ENCODE results near the gene PPP1R2C. TPM values are rescaled to one million over a fixed set of nuclear protein-coding genes. Genes with fewer than 3 reads are reported as not detected.

Gene PPP1R2C
- total and polyA plus RNA-seq, 2 experiments from 2014 or later, result not detected

- no peak for TF ChIP-seq POLR2AphosphoS5 (IDR thresholded peaks at IDR 0.05; ENCODE audit: low read depth)
- no peak for TF ChIP-seq REST (IDR thresholded peaks at IDR 0.05; ENCODE audit: unreplicated experiment)
Measured at GRCh38 chrX:42752730-42753129, 25.2 kb downstream of the PPP1R2C start (continued).

GRCh38 chrX:42751573-42751972, 26.4 kb downstream of the PPP1R2C start:
- Mint-ChIP-seq H3K4me3 (no peak overlapping the region), H3K27ac (no peak overlapping the region), H3K27me3 (ENCODE audit: insufficient read depth, low read depth, poor library complexity) (no peaks in the 10 kb centered on the region), H3K4me1 (peaks cover 10% of the 10 kb centered on the region), H3K9me3 (peaks cover 6% of the 10 kb centered on the region; the same call in 2 of the 3 replicates), H3K36me3 (ENCODE audit: low read depth) (peaks cover 4% of the 10 kb centered on the region; the same call in 1 of the 3 replicates)
- Histone ChIP-seq H3K4me1 (ENCODE audit: insufficient read depth) (no peaks in the 10 kb centered on the region), H3K4me2 (no peak overlapping the region), H3F3A (replicated peaks; ENCODE audit: low read depth) (no peaks in the 10 kb centered on the region), H3K4me3 (no peak overlapping the region), H3K9me2 (ENCODE audit: insufficient read depth) (no peaks in the 10 kb centered on the region; the same call in 1 of the 2 replicates), H3K27ac (ENCODE audit: low read depth) (no peak overlapping the region), H3K27me3 (ENCODE audit: insufficient read depth) (no peaks in the 10 kb centered on the region), H3K36me3 (ENCODE audit: insufficient read depth) (no peaks in the 10 kb centered on the region), H2AFZ (no peak overlapping the region), H4K20me1 (replicated peaks; ENCODE audit: insufficient read depth) (no peaks in the 10 kb centered on the region), H3K79me2 (replicated peaks; ENCODE audit: insufficient read depth) (no peaks in the 10 kb centered on the region)
- TF ChIP-seq CTCF (conservative IDR thresholded peaks at IDR 0.05; ENCODE audit: low read depth in 2 of 2) (no peak), STAT1 (IDR thresholded peaks at IDR 0.05; ENCODE audit: unreplicated experiment) (no peak), POLR2AphosphoS5 (IDR thresholded peaks at IDR 0.05; ENCODE audit: low read depth) (no peak)
- DNase-seq (ENCODE audit: low spot score), result no peak
- no peak for ATAC-seq

GRCh38 chrX:42748067-42748850, 29.7 kb downstream of the PPP1R2C start:
- Mint-ChIP-seq H3K36me3 (ENCODE audit: low read depth) (peaks cover 4% of the 10 kb centered on the region; the same call in 1 of the 3 replicates), H3K27ac (no peak overlapping the region), H3K27me3 (ENCODE audit: insufficient read depth, low read depth, poor library complexity) (no peaks in the 10 kb centered on the region), H3K4me1 (peaks cover 10% of the 10 kb centered on the region), H3K4me3 (no peak overlapping the region), H3K9me3 (peaks cover 6% of the 10 kb centered on the region; the same call in 2 of the 3 replicates)
- Histone ChIP-seq H3K27me3 (ENCODE audit: insufficient read depth) (no peaks in the 10 kb centered on the region), H3K4me3 (no peak overlapping the region), H3K4me2 (no peak overlapping the region), H3K4me1 (ENCODE audit: insufficient read depth) (no peaks in the 10 kb centered on the region), H3K27ac (ENCODE audit: low read depth) (no peak overlapping the region), H3K79me2 (replicated peaks; ENCODE audit: insufficient read depth) (no peaks in the 10 kb centered on the region), H3K36me3 (ENCODE audit: insufficient read depth) (no peaks in the 10 kb centered on the region), H2AFZ (no peak overlapping the region), H3F3A (replicated peaks; ENCODE audit: low read depth) (no peaks in the 10 kb centered on the region), H3K9me2 (ENCODE audit: insufficient read depth) (peaks cover 5% of the 10 kb centered on the region; the same call in 1 of the 2 replicates), H4K20me1 (replicated peaks; ENCODE audit: insufficient read depth) (no peaks in the 10 kb centered on the region)
- DNase-seq (ENCODE audit: low spot score), result no peak
- ATAC-seq, result no peak
- no peak for TF ChIP-seq ETS1 (IDR thresholded peaks at IDR 0.05)
- TF ChIP-seq CREB1 (CRISPR knock-in tag; IDR thresholded peaks at IDR 0.05; ENCODE audit: low read depth), result no peak
